ENCODE measurements around the gene HNRNPAB. TPM values are rescaled to one million over a fixed set of nuclear protein-coding genes. Genes with fewer than 3 reads are reported as not detected.
A peak's percentile ranks its signal among the peaks of the same experiment; 100 is the strongest.

The HNRNPAB gene
- total RNA-seq, 1 donor, result 40.9 TPM

DNA sequence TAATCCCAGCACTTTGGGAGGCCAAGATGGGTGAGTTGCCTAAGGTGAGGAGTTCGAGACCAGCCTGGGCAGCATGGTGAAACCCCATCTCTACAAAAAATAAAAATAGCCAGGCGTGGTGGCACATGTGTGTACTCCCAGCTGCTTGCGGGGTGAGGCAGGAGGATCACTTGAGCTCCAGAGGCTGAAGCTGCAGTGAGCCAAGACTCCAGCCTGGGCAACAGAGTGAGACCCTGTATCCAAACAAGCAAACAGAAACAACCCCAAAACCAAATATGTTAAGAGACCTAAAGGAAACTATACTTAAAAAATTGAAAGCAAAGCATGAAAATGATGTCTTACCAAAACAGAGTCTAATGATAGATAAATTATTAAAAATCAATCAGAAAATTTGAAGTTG lies 12.4 kb downstream of the HNRNPAB start:
- no peak overlapping the region for H3K4me2 ChIP-seq (ENCODE audit: insufficient read depth, low read length)
- H3K79me2 ChIP-seq (ENCODE audit: insufficient read depth, low read length), result peaks cover 9% of the 10 kb centered on the region
- H3K4me1 ChIP-seq (ENCODE audit: insufficient read depth, low read length), result no peaks in the 10 kb centered on the region
- H3K27me3 ChIP-seq (ENCODE audit: insufficient read depth, low read length), result no peaks in the 10 kb centered on the region
- H3K27ac ChIP-seq (ENCODE audit: low read depth, low read length), result no peak overlapping the region
- H3K4me3 ChIP-seq (ENCODE audit: insufficient read depth, low read length), result no peak overlapping the region
- DNase-seq (ENCODE audit: insufficient read length, low spot score, missing footprints), result no peak
- H3K9me3 ChIP-seq (ENCODE audit: low read depth, low read length), result no peaks in the 10 kb centered on the region
- no peak overlapping the region for H2AFZ ChIP-seq (ENCODE audit: low read length)
- peaks cover 75% of the 10 kb centered on the region for H3K36me3 ChIP-seq (ENCODE audit: insufficient read depth, low read length)
- H4K20me1 ChIP-seq (ENCODE audit: insufficient read depth, low read length), result peaks cover 32% of the 10 kb centered on the region
- TF ChIP-seq, protein P1, sequence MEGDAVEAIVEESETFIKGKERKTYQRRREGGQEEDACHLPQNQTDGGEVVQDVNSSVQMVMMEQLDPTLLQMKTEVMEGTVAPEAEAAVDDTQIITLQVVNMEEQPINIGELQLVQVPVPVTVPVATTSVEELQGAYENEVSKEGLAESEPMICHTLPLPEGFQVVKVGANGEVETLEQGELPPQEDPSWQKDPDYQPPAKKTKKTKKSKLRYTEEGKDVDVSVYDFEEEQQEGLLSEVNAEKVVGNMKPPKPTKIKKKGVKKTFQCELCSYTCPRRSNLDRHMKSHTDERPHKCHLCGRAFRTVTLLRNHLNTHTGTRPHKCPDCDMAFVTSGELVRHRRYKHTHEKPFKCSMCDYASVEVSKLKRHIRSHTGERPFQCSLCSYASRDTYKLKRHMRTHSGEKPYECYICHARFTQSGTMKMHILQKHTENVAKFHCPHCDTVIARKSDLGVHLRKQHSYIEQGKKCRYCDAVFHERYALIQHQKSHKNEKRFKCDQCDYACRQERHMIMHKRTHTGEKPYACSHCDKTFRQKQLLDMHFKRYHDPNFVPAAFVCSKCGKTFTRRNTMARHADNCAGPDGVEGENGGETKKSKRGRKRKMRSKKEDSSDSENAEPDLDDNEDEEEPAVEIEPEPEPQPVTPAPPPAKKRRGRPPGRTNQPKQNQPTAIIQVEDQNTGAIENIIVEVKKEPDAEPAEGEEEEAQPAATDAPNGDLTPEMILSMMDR (IDR thresholded peaks at IDR 0.05; ENCODE audit: extremely low read depth, low read depth, low read length), result no peak

DNA sequence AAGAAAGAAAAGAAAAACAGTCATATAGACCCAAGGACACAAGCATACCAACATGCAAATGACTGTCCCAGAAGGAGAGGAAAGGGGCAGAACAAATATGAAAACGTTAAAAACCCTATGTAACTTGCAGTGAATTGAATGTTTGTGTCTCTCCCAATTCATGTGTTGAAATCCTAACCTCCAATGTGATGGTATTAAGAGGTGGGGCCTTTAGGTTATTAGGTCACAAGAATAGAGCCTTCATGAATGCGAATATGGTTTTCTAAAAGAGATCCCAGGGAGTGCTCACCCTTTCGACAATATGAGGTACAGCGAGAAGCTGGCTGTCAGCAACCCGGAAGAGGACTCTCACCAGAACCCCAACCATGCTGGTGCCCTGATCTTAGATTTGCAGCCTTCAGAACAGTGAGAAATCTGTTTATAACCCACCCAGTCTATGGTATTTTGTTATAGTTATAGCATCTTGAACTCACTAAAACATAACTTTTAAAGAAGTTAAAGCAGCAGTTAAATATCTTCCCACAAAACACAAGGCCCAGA lies 14.0 kb downstream of the HNRNPAB start:
- peak; percentile 15 for DNase-seq (ENCODE audit: insufficient read length, low spot score, missing footprints)
- no peaks in the 10 kb centered on the region for H3K27me3 ChIP-seq (ENCODE audit: insufficient read depth, low read length)
- no peak overlapping the region for H3K4me2 ChIP-seq (ENCODE audit: insufficient read depth, low read length)
- no peaks in the 10 kb centered on the region for H3K9me3 ChIP-seq (ENCODE audit: low read depth, low read length)
- H3K79me2 ChIP-seq (ENCODE audit: insufficient read depth, low read length), result peaks cover 11% of the 10 kb centered on the region
- H3K27ac ChIP-seq (ENCODE audit: low read depth, low read length), result no peak overlapping the region
- H3K4me1 ChIP-seq (ENCODE audit: insufficient read depth, low read length), result no peaks in the 10 kb centered on the region
- H3K36me3 ChIP-seq (ENCODE audit: insufficient read depth, low read length), result peaks cover 68% of the 10 kb centered on the region
- H2AFZ ChIP-seq (ENCODE audit: low read length), result no peak overlapping the region
- TF ChIP-seq, protein P1 (IDR thresholded peaks at IDR 0.05; ENCODE audit: extremely low read depth, low read depth, low read length), result no peak
- H3K4me3 ChIP-seq (ENCODE audit: insufficient read depth, low read length), result no peak overlapping the region
- H4K20me1 ChIP-seq (ENCODE audit: insufficient read depth, low read length), result peaks cover 29% of the 10 kb centered on the region

GRCh38 chr5:178218827-178219226 lies 14.5 kb downstream of the HNRNPAB start:
- Histone ChIP-seq H3K4me1 (ENCODE audit: insufficient read depth, low read length) (no peaks in the 10 kb centered on the region), H3K4me2 (ENCODE audit: insufficient read depth, low read length) (no peak overlapping the region), H3K27me3 (ENCODE audit: insufficient read depth, low read length) (no peaks in the 10 kb centered on the region), H4K20me1 (ENCODE audit: insufficient read depth, low read length) (peaks cover 30% of the 10 kb centered on the region), H2AFZ (ENCODE audit: low read length) (no peak overlapping the region), H3K36me3 (ENCODE audit: insufficient read depth, low read length) (peaks cover 62% of the 10 kb centered on the region), H3K9me3 (ENCODE audit: low read depth, low read length) (no peaks in the 10 kb centered on the region), H3K4me3 (ENCODE audit: insufficient read depth, low read length) (no peak overlapping the region), H3K79me2 (ENCODE audit: insufficient read depth, low read length) (peaks cover 11% of the 10 kb centered on the region), H3K27ac (ENCODE audit: low read depth, low read length) (no peak overlapping the region)
- DNase-seq (ENCODE audit: insufficient read length, low spot score, missing footprints), result no peak
- TF ChIP-seq, protein P1 (IDR thresholded peaks at IDR 0.05; ENCODE audit: extremely low read depth, low read depth, low read length), result no peak

- Histone ChIP-seq H3K27ac (ENCODE audit: low read depth, low read length) (no peak overlapping the region), H3K9me3 (ENCODE audit: low read depth, low read length) (no peaks in the 10 kb centered on the region), H3K4me3 (ENCODE audit: insufficient read depth, low read length) (no peak overlapping the region), H4K20me1 (ENCODE audit: insufficient read depth, low read length) (peaks cover 40% of the 10 kb centered on the region), H3K36me3 (ENCODE audit: insufficient read depth, low read length) (peaks cover 49% of the 10 kb centered on the region), H3K27me3 (ENCODE audit: insufficient read depth, low read length) (no peaks in the 10 kb centered on the region), H3K4me2 (ENCODE audit: insufficient read depth, low read length) (no peak overlapping the region), H3K79me2 (ENCODE audit: insufficient read depth, low read length) (peaks cover 21% of the 10 kb centered on the region), H3K4me1 (ENCODE audit: insufficient read depth, low read length) (no peaks in the 10 kb centered on the region), H2AFZ (ENCODE audit: low read length) (no peak overlapping the region)
- DNase-seq (ENCODE audit: insufficient read length, low spot score, missing footprints), result peak; percentile 38
- TF ChIP-seq, protein P1 (IDR thresholded peaks at IDR 0.05; ENCODE audit: extremely low read depth, low read depth, low read length), result no peak
Measured at GRCh38 chr5:178221282-178221681, 16.9 kb downstream of the HNRNPAB start.
